H1 (cell line): ENCODE data around the gene ZSCAN22. TPM values are rescaled to one million over a fixed set of nuclear protein-coding genes. Genes with fewer than 3 reads are reported as not detected.

Source experiments
- CBX8 ChIP-seq: fragments of 300-800, 300-1000 bp; sonication (generic); IDR thresholded peaks from 2 replicates; pipeline ENCODE4 v1.7.1; 2016; ENCODE audit warnings: low read depth, low read length, borderline replicate concordance
- EGR1 ChIP-seq: IDR thresholded peaks from 2 replicates; pipeline ENCODE4 v1.6.1; 2011; ENCODE audit warnings: low read depth, low read length, borderline replicate concordance
- KDM1A ChIP-seq: fragments of 200-600, 300-600 bp; sonication (generic); IDR thresholded peaks from 2 replicates; pipeline ENCODE4 v1.7.1; 2016; ENCODE audit warnings: mild to moderate bottlenecking, low read length, borderline replicate concordance
- RBBP5 ChIP-seq: IDR thresholded peaks from 2 replicates; pipeline ENCODE4 v1.7.1; 2012; ENCODE audit warnings: low read depth, mild to moderate bottlenecking, inconsistent platforms, low read length, moderate library complexity, borderline replicate concordance
- SAP30 ChIP-seq: fragments of 300-600 bp; sonication (generic); IDR thresholded peaks from 2 replicates; pipeline ENCODE4 v1.7.1; 2012; ENCODE audit warnings: low read length, moderate library complexity, mild to moderate bottlenecking, inconsistent platforms; ENCODE audit not compliant: insufficient read depth, insufficient replicate concordance
- polyA plus RNA-seq, 7 experiments: library from polyadenylated mRNA; depleted of rRNA in 3 of 7; stranded (reverse) in 5 of 7; unstranded in 2 of 7; fragments of >200 nt in 5 of 7; fragments of 200-250 nt in 2 of 7; gene quantifications; 1 replicate in 5 of 7; 2 replicates in 1 of 7; 4 replicates in 1 of 7; pipeline versions ENCODE4 v1.2.1 to v1.2.3, GENCODE V29; 2011 to 2013; ENCODE audit warnings: missing spikeins in 2 of 7, mixed read lengths in 2 of 7
- total RNA-seq: library from RNA; stranded (reverse); fragmentation: NEBNext Ultra II Directional; extraction: Animal tissue kit (Norgen Biotek cat#: 25700); gene quantifications from 2 replicates; pipeline ENCODE4 v1.2.1, GENCODE V29; 2021

ZSCAN22 gene
- total and polyA plus RNA-seq, 2 of the 8 experiments (the other 6 are each of a cell fraction or from before 2014, with no cell fraction given): 3.2 to 3.3 TPM

DNA sequence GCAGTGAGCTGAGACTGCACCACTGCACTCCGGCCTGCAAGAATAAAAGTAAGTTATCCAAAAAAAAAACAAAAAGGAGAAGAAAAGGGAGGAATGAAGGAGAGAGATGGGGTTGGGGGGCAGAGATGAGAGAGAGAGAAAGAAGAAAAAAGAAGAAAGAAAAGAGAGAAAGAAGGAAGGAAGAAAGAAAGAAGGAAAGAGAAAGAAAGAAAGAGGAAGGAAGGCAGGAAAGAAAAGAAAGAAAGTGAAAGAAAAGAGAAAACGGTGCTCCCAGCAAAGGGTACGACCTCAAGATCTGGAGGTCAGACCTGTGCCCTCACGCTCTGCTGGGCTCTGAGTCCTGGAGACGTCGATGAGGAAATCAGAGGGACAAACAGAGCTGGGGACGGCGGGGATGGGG is 22.8 kb downstream of the ZSCAN22 start (continued):
- no peak for TF ChIP-seq EGR1
- TF ChIP-seq SAP30: no peak
- TF ChIP-seq KDM1A: no peak
- TF ChIP-seq CBX8: no peak
- TF ChIP-seq RBBP5: no peak
